Gastrocnemius medialis (tissue), 4 donors: ENCODE measurements around the gene SRRM2.

Experiments used
- CTCF ChIP-seq, 5 experiments: fragments of 450-650 bp in 3 of 5; fragments of 200-600 bp in 2 of 5; sonication (generic) in 2 of 5; IDR thresholded peaks in 4 of 5; conservative IDR thresholded peaks in 1 of 5; 1 replicate in 4 of 5; 2 replicates in 1 of 5; pipeline ENCODE4 v1.5.1; 2016 to 2019; ENCODE audit warnings: antibody characterized with exemption in 5 of 5, mild to moderate bottlenecking in 3 of 5, moderate library complexity in 3 of 5
- POLR2A ChIP-seq, 2 donors: fragments of 450-650 bp; IDR thresholded peaks; one replicate each; pipeline ENCODE4 v1.6.1; 2017; ENCODE audit warnings: antibody characterized with exemption in 2 of 2, mild to moderate bottlenecking in 2 of 2, moderate library complexity in 2 of 2

GRCh38 chr16:2712063-2712441 lies 40.4 kb upstream of the SRRM2 start:
- no peak for TF ChIP-seq CTCF (IDR thresholded peaks at IDR 0.05 in 4 of 5, conservative IDR thresholded peaks at IDR 0.05 in 1 of 5)
- TF ChIP-seq POLR2A (IDR thresholded peaks at IDR 0.05) = no peak
